ENCODE measurements around the gene RET.

RET gene

GRCh38 chr10:43059336-43059720, 17.5 kb upstream of the RET start:
- DNase-seq, result no peak
- in situ Hi-C loops (cut with HindIII; ENCODE audit: low pct_ligation_motif_present, low pct_unique_long_range_greater_than_20kb, low sequenced_read_pairs), result no loop called here

GRCh38 chr10:43059828-43060227, 17.0 kb upstream of the RET start:
- DNase-seq, result no peak
- in situ Hi-C loops (cut with HindIII; ENCODE audit: low pct_ligation_motif_present, low pct_unique_long_range_greater_than_20kb, low sequenced_read_pairs), result no loop called here

- DNase-seq, result no peak
- in situ Hi-C loops (cut with HindIII; ENCODE audit: low pct_ligation_motif_present, low pct_unique_long_range_greater_than_20kb, low sequenced_read_pairs), result no loop called here
Measured at GRCh38 chr10:43060291-43060690, 16.6 kb upstream of the RET start.

- no peak for DNase-seq
- in situ Hi-C loops (cut with HindIII; ENCODE audit: low pct_ligation_motif_present, low pct_unique_long_range_greater_than_20kb, low sequenced_read_pairs), result no loop called here
Measured at GRCh38 chr10:43061331-43061730, 15.5 kb upstream of the RET start.

GRCh38 chr10:43061760-43062159, 15.1 kb upstream of the RET start:
- no peak for DNase-seq
- in situ Hi-C loops (cut with HindIII; ENCODE audit: low pct_ligation_motif_present, low pct_unique_long_range_greater_than_20kb, low sequenced_read_pairs), result no loop called here

- in situ Hi-C loops (cut with HindIII; ENCODE audit: low pct_ligation_motif_present, low pct_unique_long_range_greater_than_20kb, low sequenced_read_pairs), result no loop called here
- no peak for DNase-seq
Measured at GRCh38 chr10:43062402-43063160, 14.3 kb upstream of the RET start.

- no peak for DNase-seq
- in situ Hi-C loops (cut with HindIII; ENCODE audit: low pct_ligation_motif_present, low pct_unique_long_range_greater_than_20kb, low sequenced_read_pairs), result no loop called here
Measured at GRCh38 chr10:43064331-43065075, 12.4 kb upstream of the RET start.

GRCh38 chr10:43065234-43065633, 11.6 kb upstream of the RET start:
- DNase-seq, result no peak
- in situ Hi-C loops (cut with HindIII; ENCODE audit: low pct_ligation_motif_present, low pct_unique_long_range_greater_than_20kb, low sequenced_read_pairs), result no loop called here

GRCh38 chr10:43065761-43066160, 11.1 kb upstream of the RET start:
- in situ Hi-C loops (cut with HindIII; ENCODE audit: low pct_ligation_motif_present, low pct_unique_long_range_greater_than_20kb, low sequenced_read_pairs), result no loop called here
- no peak for DNase-seq

GRCh38 chr10:43066481-43066880, 10.4 kb upstream of the RET start:
- no peak for DNase-seq
- in situ Hi-C loops (cut with HindIII; ENCODE audit: low pct_ligation_motif_present, low pct_unique_long_range_greater_than_20kb, low sequenced_read_pairs), result no loop called here

GRCh38 chr10:43067391-43068135, 9.3 kb upstream of the RET start:
- in situ Hi-C loops (cut with HindIII; ENCODE audit: low pct_ligation_motif_present, low pct_unique_long_range_greater_than_20kb, low sequenced_read_pairs), result no loop called here

GRCh38 chr10:43068136-43068395, 8.8 kb upstream of the RET start:
- in situ Hi-C loops (cut with HindIII; ENCODE audit: low pct_ligation_motif_present, low pct_unique_long_range_greater_than_20kb, low sequenced_read_pairs), result no loop called here
- DNase-seq, result no peak

More at GRCh38 chr10:43067391-43068135, 9.3 kb upstream of the RET start:
- DNase-seq, result no peak

- no peak for DNase-seq
- in situ Hi-C loops (cut with HindIII; ENCODE audit: low pct_ligation_motif_present, low pct_unique_long_range_greater_than_20kb, low sequenced_read_pairs), result no loop called here
Measured at GRCh38 chr10:43068471-43069210, 8.2 kb upstream of the RET start.

GRCh38 chr10:43069211-43069515, 7.7 kb upstream of the RET start:
- in situ Hi-C loops (cut with HindIII; ENCODE audit: low pct_ligation_motif_present, low pct_unique_long_range_greater_than_20kb, low sequenced_read_pairs), result no loop called here
- no peak for DNase-seq

GRCh38 chr10:43069579-43069978, 7.3 kb upstream of the RET start:
- in situ Hi-C loops (cut with HindIII; ENCODE audit: low pct_ligation_motif_present, low pct_unique_long_range_greater_than_20kb, low sequenced_read_pairs), result no loop called here
- no peak for DNase-seq

GRCh38 chr10:43070121-43071085, 6.5 kb upstream of the RET start:
- in situ Hi-C loops (cut with HindIII; ENCODE audit: low pct_ligation_motif_present, low pct_unique_long_range_greater_than_20kb, low sequenced_read_pairs), result no loop called here
- no peak for DNase-seq

- in situ Hi-C loops (cut with HindIII; ENCODE audit: low pct_ligation_motif_present, low pct_unique_long_range_greater_than_20kb, low sequenced_read_pairs), result no loop called here
- no peak for DNase-seq
Measured at GRCh38 chr10:43071865-43072650, 4.8 kb upstream of the RET start.
